Astrocyte (in vitro differentiated cells and primary cell): ENCODE results near the gene KIAA0825. TPM values are rescaled to one million over a fixed set of nuclear protein-coding genes. Genes with fewer than 3 reads are reported as not detected.

Source experiments
- DNase-seq: peaks from one replicate; pipeline ENCODE4 v3.0.0-alpha.2; 2010; ENCODE audit warnings: low read depth
- FAIRE-seq: peaks from 2 replicates; lab custom pipeline; 2011; peaks lifted over from hg19 to GRCh38; lab: Jason Lieb, UNC
- H2AFZ ChIP-seq: 2 replicates; pipeline ENCODE4 v1.6.0; 2012; ENCODE audit warnings: low read depth, low read length, inconsistent platforms
- H3K27ac ChIP-seq: 2 replicates; pipeline ENCODE4 v1.5.1; 2011; ENCODE audit warnings: low read depth, low read length, inconsistent platforms
- H3K27me3 ChIP-seq: 2 replicates; pipeline ENCODE4 v1.6.0; 2011; ENCODE audit warnings: low read length, inconsistent platforms; ENCODE audit not compliant: insufficient read depth
- H3K36me3 ChIP-seq: 2 replicates; pipeline ENCODE4 v1.5.1; 2011; ENCODE audit warnings: low read length, inconsistent platforms; ENCODE audit not compliant: insufficient read depth
- H3K4me1 ChIP-seq: 2 replicates; pipeline ENCODE4 v1.5.1; 2011; ENCODE audit warnings: low read length, inconsistent platforms; ENCODE audit not compliant: insufficient read depth
- H3K4me2 ChIP-seq: 2 replicates; pipeline ENCODE4 v1.6.0; 2012; ENCODE audit warnings: low read length, inconsistent platforms
- H3K4me3 ChIP-seq: 2 replicates; pipeline ENCODE4 v1.5.1; 2011; ENCODE audit warnings: low read depth, mild to moderate bottlenecking, low read length, inconsistent platforms; ENCODE audit not compliant: insufficient read depth
- H3K79me2 ChIP-seq: 2 replicates; pipeline ENCODE4 v1.6.0; 2012; ENCODE audit warnings: mild to moderate bottlenecking, low read length, inconsistent platforms; ENCODE audit not compliant: insufficient read depth
- H3K9ac ChIP-seq: 2 replicates; pipeline ENCODE4 v1.6.0; 2012; ENCODE audit warnings: mild to moderate bottlenecking, low read length, inconsistent platforms
- H3K9me3 ChIP-seq: 2 replicates; pipeline ENCODE4 v1.5.1; 2012; ENCODE audit warnings: low read depth, mild to moderate bottlenecking, low read length, inconsistent platforms; ENCODE audit not compliant: insufficient read depth
- H4K20me1 ChIP-seq: 2 replicates; pipeline ENCODE4 v1.6.0; 2012; ENCODE audit warnings: low read length, inconsistent platforms; ENCODE audit not compliant: insufficient read depth
- H3K27ac Mint-ChIP-seq: one replicate; pipeline ENCODE4 v1.8.0; 2021; ENCODE audit warnings: mild to moderate bottlenecking, mixed read lengths; ENCODE audit not compliant: unreplicated experiment
- H3K27me3 Mint-ChIP-seq: one replicate; pipeline ENCODE4 v1.8.0; 2021; ENCODE audit warnings: low read depth, mixed read lengths; ENCODE audit not compliant: unreplicated experiment
- H3K36me3 Mint-ChIP-seq: one replicate; pipeline ENCODE4 v1.8.0; 2021; ENCODE audit warnings: low read depth, mixed read lengths; ENCODE audit not compliant: unreplicated experiment
- H3K4me1 Mint-ChIP-seq: one replicate; pipeline ENCODE4 v1.8.0; 2021; ENCODE audit warnings: low read depth, mixed read lengths; ENCODE audit not compliant: unreplicated experiment
- H3K4me3 Mint-ChIP-seq: one replicate; pipeline ENCODE4 v1.8.0; 2021; ENCODE audit warnings: mild to moderate bottlenecking, moderate library complexity, mixed read lengths; ENCODE audit not compliant: unreplicated experiment
- H3K9me3 Mint-ChIP-seq: one replicate; pipeline ENCODE4 v1.8.0; 2021; ENCODE audit warnings: mild to moderate bottlenecking, mixed read lengths; ENCODE audit not compliant: unreplicated experiment
- CTCF ChIP-seq: IDR thresholded peaks from 2 replicates; pipeline ENCODE4 v1.5.1; 2011; ENCODE audit warnings: low read depth, mild to moderate bottlenecking, inconsistent platforms, low read length, moderate library complexity; ENCODE audit not compliant: insufficient read depth
- EZH2 ChIP-seq: IDR thresholded peaks from 2 replicates; pipeline ENCODE4 v1.6.1; 2012; ENCODE audit warnings: mild to moderate bottlenecking, low read length, inconsistent platforms; ENCODE audit not compliant: insufficient read depth
- total RNA-seq: library from RNA; stranded (reverse); gene quantifications from 2 replicates; pipeline ENCODE4 v1.2.1, GENCODE V29; 2021

KIAA0825 gene
- total RNA-seq, 1 donor from 2014 or later: 2.5 TPM

DNA sequence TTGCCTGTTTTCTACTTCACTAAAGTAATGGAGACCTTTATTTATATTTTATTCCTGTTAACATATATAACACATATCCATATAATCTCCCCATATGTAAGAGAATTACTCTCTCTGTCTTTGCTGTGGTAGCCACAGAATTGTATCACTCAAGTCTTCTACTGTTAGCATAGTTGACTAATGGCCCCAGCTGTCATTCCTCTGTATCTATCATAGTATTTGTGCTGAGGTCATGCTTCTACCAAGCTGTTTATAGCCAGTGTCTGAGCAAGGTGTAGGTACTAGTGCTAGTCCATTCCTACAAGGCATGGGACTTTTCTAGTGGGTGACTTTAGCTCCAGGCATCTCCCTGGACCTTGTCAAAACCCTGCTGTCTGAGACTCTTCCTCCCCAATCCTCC lies 244.1 kb downstream of the KIAA0825 start:
- no peak overlapping the region for H3K4me3 ChIP-seq
- H3K79me2 ChIP-seq: no peaks in the 10 kb centered on the region
- Mint-ChIP-seq H3K36me3 (peaks cover 1% of the 10 kb centered on the region), H3K9me3 (no peaks in the 10 kb centered on the region), H3K4me1 (peaks cover 10% of the 10 kb centered on the region), H3K4me3 (no peak overlapping the region), H3K27ac (no peak overlapping the region), H3K27me3 (no peaks in the 10 kb centered on the region)
- TF ChIP-seq EZH2: no peak
- no peak for TF ChIP-seq CTCF
- no peak for FAIRE-seq
- no peaks in the 10 kb centered on the region for H3K9me3 ChIP-seq
- H2AFZ ChIP-seq: no peak overlapping the region
- H3K9ac ChIP-seq: no peak overlapping the region
- no peaks in the 10 kb centered on the region for H3K27me3 ChIP-seq
- no peaks in the 10 kb centered on the region for H4K20me1 ChIP-seq
- no peaks in the 10 kb centered on the region for H3K36me3 ChIP-seq
- no peaks in the 10 kb centered on the region for H3K4me1 ChIP-seq
- H3K4me2 ChIP-seq: no peak overlapping the region
- no peak for DNase-seq
- no peak overlapping the region for H3K27ac ChIP-seq

DNA sequence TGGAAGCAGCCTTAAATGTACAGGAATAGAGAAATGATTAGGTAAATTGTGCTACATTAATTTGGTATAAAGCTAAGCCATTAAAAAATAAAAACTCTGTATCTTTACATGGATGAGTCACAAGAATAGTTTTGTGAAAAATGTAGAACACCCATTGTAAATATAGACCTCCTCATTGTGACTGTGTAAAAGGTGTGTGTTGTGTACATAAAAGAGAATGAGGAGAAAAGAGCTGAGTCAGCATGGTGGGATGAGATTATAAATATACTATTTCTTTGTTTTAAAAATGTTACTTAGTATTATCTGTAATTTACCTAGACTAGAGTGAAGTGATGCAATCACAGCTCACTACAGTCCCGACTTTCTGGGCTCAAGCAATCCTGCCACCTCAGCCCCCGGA lies 250.5 kb downstream of the KIAA0825 start:
- Mint-ChIP-seq H3K4me1 (no peaks in the 10 kb centered on the region), H3K27me3 (no peaks in the 10 kb centered on the region)
- no peak for FAIRE-seq

More for the DNA sequence above, 250.5 kb downstream of the KIAA0825 start:
- no peak overlapping the region for H2AFZ ChIP-seq
- peaks cover 1% of the 10 kb centered on the region for H3K36me3 Mint-ChIP-seq
- no peak overlapping the region for H3K9ac ChIP-seq
- H3K4me3 Mint-ChIP-seq: no peak overlapping the region
- no peak overlapping the region for H3K4me3 ChIP-seq
- no peak overlapping the region for H3K27ac ChIP-seq
- no peaks in the 10 kb centered on the region for H3K4me1 ChIP-seq
- no peaks in the 10 kb centered on the region for H3K79me2 ChIP-seq
- H3K9me3 Mint-ChIP-seq: no peaks in the 10 kb centered on the region
- no peak for TF ChIP-seq EZH2
- no peak for TF ChIP-seq CTCF
- H3K9me3 ChIP-seq: no peaks in the 10 kb centered on the region
- no peak for DNase-seq
- H3K4me2 ChIP-seq: no peak overlapping the region
- H4K20me1 ChIP-seq: no peaks in the 10 kb centered on the region
- H3K27ac Mint-ChIP-seq: no peak overlapping the region
- H3K27me3 ChIP-seq: no peaks in the 10 kb centered on the region
- no peaks in the 10 kb centered on the region for H3K36me3 ChIP-seq
